H1 (cell line): ENCODE results near the gene SERPINF2. TPM values are rescaled to one million over a fixed set of nuclear protein-coding genes. Genes with fewer than 3 reads are reported as not detected.

Source experiments
- CTCF ChIA-PET: fragments of 300-600 bp; sonication (Branson Sonifier 250); formaldehyde crosslinking; loops from one replicate; lab custom pipeline; 2021; ENCODE audit not compliant: partially characterized antibody; lab: Charles Lee
- POLR2A ChIA-PET: fragments of 300-600 bp; sonication (Branson Sonifier 250); formaldehyde crosslinking; loops from one replicate; lab custom pipeline; 2021; ENCODE audit warnings: inconsistent platforms; ENCODE audit not compliant: partially characterized antibody; lab: Charles Lee
- DNase-seq, 2 experiments: peaks; one replicate each; pipeline versions ENCODE4 v3.0.0 to v3.0.0-alpha.2; 2010 to 2022; ENCODE audit warnings: low spot score in 2 of 2, low read depth in 1 of 2, mixed read lengths in 1 of 2
- FAIRE-seq: peaks from 2 replicates; lab custom pipeline; 2011; peaks lifted over from hg19 to GRCh38; lab: Jason Lieb, UNC
- H2AFZ ChIP-seq: 2 replicates; pipeline ENCODE4 v1.8.1; 2012; ENCODE audit warnings: low read length, inconsistent platforms
- H2AK5ac ChIP-seq: 2 replicates; pipeline ENCODE4 v1.6.1; 2013; ENCODE audit warnings: low read depth, low read length
- H2BK120ac ChIP-seq: replicated peaks from 2 replicates; pipeline ENCODE3; 2013; ENCODE audit warnings: low read depth, low read length, inconsistent platforms
- H2BK12ac ChIP-seq: 2 replicates; pipeline ENCODE4 v1.6.1; 2013; ENCODE audit warnings: low read depth, low read length
- H2BK15ac ChIP-seq: 2 replicates; pipeline ENCODE4 v1.6.1; 2013; ENCODE audit warnings: low read length
- H2BK20ac ChIP-seq: 2 replicates; pipeline ENCODE4 v1.6.1; 2013; ENCODE audit warnings: low read length
- H2BK5ac ChIP-seq: 2 replicates; pipeline ENCODE4 v1.6.1; 2013; ENCODE audit warnings: low read depth, low read length
- H3K14ac ChIP-seq: 2 replicates; pipeline ENCODE4 v1.6.1; 2013; ENCODE audit warnings: inconsistent platforms; ENCODE audit not compliant: insufficient read length
- H3K18ac ChIP-seq: 2 replicates; pipeline ENCODE4 v1.6.1; 2013; ENCODE audit warnings: low read length; ENCODE audit errors: extremely low read depth
- H3K23ac ChIP-seq: 2 replicates; pipeline ENCODE4 v1.6.1; 2013; ENCODE audit warnings: inconsistent platforms; ENCODE audit not compliant: insufficient read length
- H3K23me2 ChIP-seq: 2 replicates; pipeline ENCODE4 v1.6.1; 2013; ENCODE audit warnings: low read depth, low read length
- H3K27ac ChIP-seq: 2 replicates; pipeline ENCODE4 v1.6.1; 2011; ENCODE audit warnings: low read depth, low read length, inconsistent platforms
- H3K27me3 ChIP-seq, 4 experiments: replicated peaks in 1 of 4; 1 replicate in 1 of 4; 2 replicates in 3 of 4; pipeline versions ENCODE4 v1.6.1 to v1.8.1; 2011 to 2013; ENCODE audit warnings: low read length in 3 of 4, mild to moderate bottlenecking in 3 of 4, inconsistent platforms in 2 of 4, mixed read lengths in 2 of 4, moderate library complexity in 1 of 4; ENCODE audit not compliant: control insufficient read depth in 3 of 4, insufficient read depth in 3 of 4; ENCODE audit errors: extremely low read depth in 1 of 4
- H3K36me3 ChIP-seq, 4 experiments: 2 replicates each; pipeline versions ENCODE4 v1.6.1 to v1.8.1; 2011 to 2013; ENCODE audit warnings: mild to moderate bottlenecking in 4 of 4, low read length in 3 of 4, moderate library complexity in 2 of 4, control low read depth in 1 of 4, inconsistent platforms in 1 of 4; ENCODE audit not compliant: insufficient read depth in 4 of 4, control insufficient read depth in 2 of 4
- H3K4ac ChIP-seq: replicated peaks from 2 replicates; pipeline ENCODE3; 2013; ENCODE audit warnings: low read length, low read depth, mixed read lengths, inconsistent platforms; ENCODE audit not compliant: insufficient read length
- H3K4me1 ChIP-seq, 4 experiments: replicated peaks in 1 of 4; 1 replicate in 1 of 4; 2 replicates in 3 of 4; pipeline versions ENCODE4 v1.6.1 to v1.8.1; 2011 to 2013; ENCODE audit warnings: low read length in 3 of 4, inconsistent platforms in 2 of 4, mixed read lengths in 1 of 4; ENCODE audit not compliant: insufficient read depth in 4 of 4, control insufficient read depth in 3 of 4
- H3K4me2 ChIP-seq, 2 experiments: 2 replicates each; pipeline versions ENCODE4 v1.6.1 to v1.8.1; 2011 to 2013; ENCODE audit warnings: low read depth in 2 of 2, low read length in 2 of 2, control low read depth in 1 of 2, inconsistent platforms in 1 of 2, mild to moderate bottlenecking in 1 of 2; ENCODE audit not compliant: insufficient read depth in 1 of 2
- H3K4me3 ChIP-seq, 4 experiments: fragments of 200-600, 300-600 bp in 1 of 4; sonication (generic), shearing (Covaris generic), sonication (Bioruptor Twin) in 1 of 4; 2 replicates each; pipeline versions ENCODE4 v1.5.1 to v1.8.1; 2011 to 2016; ENCODE audit warnings: low read length in 4 of 4, low read depth in 3 of 4, control low read depth in 2 of 4, inconsistent platforms in 2 of 4, mild to moderate bottlenecking in 2 of 4, mixed read lengths in 1 of 4, moderate library complexity in 1 of 4; ENCODE audit not compliant: insufficient read depth in 2 of 4; ENCODE audit errors: extremely low read depth in 1 of 4
- H3K56ac ChIP-seq: replicated peaks from 2 replicates; pipeline ENCODE3; 2013; ENCODE audit warnings: low read depth, mild to moderate bottlenecking, mixed read lengths, low read length, inconsistent platforms; ENCODE audit not compliant: insufficient read length
- H3K79me1 ChIP-seq: 2 replicates; pipeline ENCODE4 v1.6.1; 2013; ENCODE audit warnings: low read depth, low read length, control low read depth
- H3K79me2 ChIP-seq, 2 experiments: 2 replicates each; pipeline versions ENCODE4 v1.6.1 to v1.8.1; 2012 to 2013; ENCODE audit warnings: low read length in 2 of 2, mild to moderate bottlenecking in 2 of 2, inconsistent platforms in 1 of 2; ENCODE audit not compliant: insufficient read depth in 2 of 2, control insufficient read depth in 1 of 2
- H3K9ac ChIP-seq, 4 experiments: replicated peaks in 1 of 4; 1 replicate in 1 of 4; 2 replicates in 3 of 4; pipeline versions ENCODE4 v1.6.1 to v1.8.1; 2011 to 2013; ENCODE audit warnings: low read depth in 3 of 4, low read length in 3 of 4, control low read depth in 2 of 4, mild to moderate bottlenecking in 2 of 4, moderate library complexity in 2 of 4, inconsistent platforms in 1 of 4; ENCODE audit errors: extremely low read depth in 1 of 4
- H3K9me3 ChIP-seq, 2 experiments: 2 replicates each; pipeline versions ENCODE4 v1.6.1 to v1.8.1; 2012 to 2013; ENCODE audit warnings: mild to moderate bottlenecking in 2 of 2, moderate library complexity in 2 of 2, control low read depth in 1 of 2, inconsistent platforms in 1 of 2, low read depth in 1 of 2, low read length in 1 of 2, mixed read lengths in 1 of 2; ENCODE audit not compliant: insufficient read depth in 2 of 2
- H4K20me1 ChIP-seq, 2 experiments: replicated peaks in 1 of 2; 2 replicates each; pipeline versions ENCODE3 to v1.8.1; 2011 to 2013; ENCODE audit warnings: inconsistent platforms in 2 of 2, low read length in 2 of 2, mild to moderate bottlenecking in 1 of 2; ENCODE audit not compliant: insufficient read depth in 2 of 2, control insufficient read depth in 1 of 2
- H4K5ac ChIP-seq: 2 replicates; pipeline ENCODE4 v1.6.1; 2013; ENCODE audit warnings: low read length, low read depth, mixed read lengths, inconsistent platforms; ENCODE audit not compliant: insufficient read length
- H4K8ac ChIP-seq: 2 replicates; pipeline ENCODE4 v1.8.0; 2013; ENCODE audit warnings: mild to moderate bottlenecking, moderate library complexity, low read length, inconsistent platforms; ENCODE audit not compliant: insufficient read depth; ENCODE audit errors: extremely low read depth
- H4K91ac ChIP-seq: replicated peaks from 2 replicates; pipeline ENCODE3; 2013; ENCODE audit warnings: low read length, mixed read lengths, inconsistent platforms; ENCODE audit not compliant: insufficient read length
- ASH2L ChIP-seq: fragments of 200-600, 300-600 bp; sonication (generic); IDR thresholded peaks from one replicate; pipeline ENCODE4 v1.7.1; 2017; ENCODE audit warnings: low read length
- CHD1 ChIP-seq: IDR thresholded peaks from 2 replicates; pipeline ENCODE4 v1.6.1; 2012; ENCODE audit warnings: low read depth, low read length, improper control_type of control experiment
- CTBP2 ChIP-seq: IDR thresholded peaks from 2 replicates; pipeline ENCODE4 v1.7.0; 2011; ENCODE audit warnings: borderline replicate concordance, mild to moderate bottlenecking, moderate library complexity, mixed read lengths, low read length; ENCODE audit not compliant: insufficient read depth, insufficient read length
- FOSL1 ChIP-seq: IDR thresholded peaks from 2 replicates; pipeline ENCODE4 v1.6.1; 2011; ENCODE audit warnings: mild to moderate bottlenecking, low read depth, low read length, moderate library complexity; ENCODE audit not compliant: insufficient read depth
- JUND ChIP-seq: IDR thresholded peaks from 2 replicates; pipeline ENCODE4 v1.6.1; 2011; ENCODE audit warnings: mild to moderate bottlenecking, improper control_type of control experiment, low read length
- KDM4A ChIP-seq: IDR thresholded peaks from one replicate; pipeline ENCODE4 v1.7.1; 2012; ENCODE audit warnings: low read depth, mild to moderate bottlenecking, moderate library complexity, low read length, inconsistent platforms; ENCODE audit not compliant: severe bottlenecking
- POLR2AphosphoS5 ChIP-seq: IDR thresholded peaks from 2 replicates; pipeline ENCODE4 v1.6.1; 2011; ENCODE audit warnings: low read depth, low read length
- RAD21 ChIP-seq, 2 experiments: IDR thresholded peaks in 1 of 2; conservative IDR thresholded peaks in 1 of 2; 2 replicates each; pipeline ENCODE4 v1.6.1; 2011; ENCODE audit warnings: low read depth in 2 of 2, low read length in 2 of 2, improper control_type of control experiment in 1 of 2, inconsistent platforms in 1 of 2, mild to moderate bottlenecking in 1 of 2, moderate library complexity in 1 of 2
- RFX5 ChIP-seq: IDR thresholded peaks from 2 replicates; pipeline ENCODE4 v1.6.1; 2011; ENCODE audit warnings: low read depth, low read length, improper control_type of control experiment, borderline replicate concordance
- RNF2 ChIP-seq: fragments of 200-900, 300-1000 bp; sonication (generic); IDR thresholded peaks from 2 replicates; pipeline ENCODE4 v1.7.1; 2016; ENCODE audit warnings: borderline replicate concordance, low read depth, mild to moderate bottlenecking, antibody characterized with exemption, low read length; ENCODE audit not compliant: poor library complexity, severe bottlenecking; ENCODE audit errors: missing control alignments
- SAP30 ChIP-seq: fragments of 300-600 bp; sonication (generic); IDR thresholded peaks from 2 replicates; pipeline ENCODE4 v1.7.1; 2012; ENCODE audit warnings: low read length, moderate library complexity, mild to moderate bottlenecking, inconsistent platforms; ENCODE audit not compliant: insufficient read depth, insufficient replicate concordance
- SP4 ChIP-seq: IDR thresholded peaks from 2 replicates; pipeline ENCODE4 v1.6.1; 2012; ENCODE audit warnings: low read length, inconsistent platforms
- SRF ChIP-seq: IDR thresholded peaks from 2 replicates; pipeline ENCODE4 v1.6.1; 2011; ENCODE audit warnings: mild to moderate bottlenecking, low read depth, low read length, moderate library complexity
- TAF7 ChIP-seq: optimal IDR thresholded peaks from 2 replicates; pipeline ENCODE3; 2011; ENCODE audit warnings: low read depth, mild to moderate bottlenecking, inconsistent platforms, low read length, moderate library complexity, borderline replicate concordance
- WGBS, 2 experiments: shearing (Covaris generic) in 1 of 2; methylation state at CpG; one replicate each; pipeline versions ENCODE4 v1.1.6 to v1.1.7; 2013 to 2015; ENCODE audit warnings: low lambda C conversion rate in 2 of 2, mixed read lengths in 2 of 2, inconsistent platforms in 1 of 2, low coverage in 1 of 2, missing lambda C conversion rate in 1 of 2; ENCODE audit not compliant: insufficient replicate concordance in 2 of 2, insufficient coverage in 1 of 2, insufficient read length in 1 of 2; ENCODE audit errors: extremely low coverage in 1 of 2, missing lambda C conversion rate in 1 of 2; 5-methylcytosine and 5-hydroxymethylcytosine counted together
- polyA plus RNA-seq, 7 experiments: library from polyadenylated mRNA; depleted of rRNA in 3 of 7; stranded (reverse) in 5 of 7; unstranded in 2 of 7; fragments of >200 nt in 5 of 7; fragments of 200-250 nt in 2 of 7; gene quantifications; 1 replicate in 5 of 7; 2 replicates in 1 of 7; 4 replicates in 1 of 7; pipeline versions ENCODE4 v1.2.1 to v1.2.3, GENCODE V29; 2011 to 2013; ENCODE audit warnings: missing spikeins in 2 of 7, mixed read lengths in 2 of 7
- total RNA-seq: library from RNA; stranded (reverse); fragmentation: NEBNext Ultra II Directional; extraction: Animal tissue kit (Norgen Biotek cat#: 25700); gene quantifications from 2 replicates; pipeline ENCODE4 v1.2.1, GENCODE V29; 2021

The SERPINF2 gene
- total and polyA plus RNA-seq, 2 of the 8 experiments (the other 6 are each of a cell fraction or from before 2014, with no cell fraction given) = 1.8 to 3.2 TPM

DNA sequence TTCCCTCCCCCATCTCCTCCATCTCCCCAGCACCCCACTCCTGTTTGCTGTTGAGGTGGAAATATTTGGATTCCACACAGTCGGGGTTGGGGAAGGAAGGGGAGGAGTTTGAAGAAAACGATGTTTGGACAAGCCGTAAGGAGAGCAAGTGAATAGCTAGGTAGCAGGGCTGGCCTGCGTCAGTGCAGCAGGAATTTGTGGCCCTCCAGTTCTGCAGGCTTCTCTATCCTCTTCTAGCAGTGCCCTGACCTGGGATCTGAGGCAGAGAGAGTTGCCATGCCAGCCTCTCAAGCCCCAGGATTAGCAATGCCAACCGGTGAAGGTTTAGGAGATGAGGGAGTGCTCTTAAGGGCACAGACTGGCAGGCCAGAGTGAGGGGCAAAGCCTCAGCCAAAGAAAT is 45.0 kb upstream of the SERPINF2 start:
- H4K20me1 ChIP-seq = no peaks in the 10 kb centered on the region
- no peaks in the 10 kb centered on the region for H3K36me3 ChIP-seq
- no peak overlapping the region for H3K23ac ChIP-seq
- H3K18ac ChIP-seq = no peak overlapping the region
- no peak overlapping the region for H3K56ac ChIP-seq
- ChIA-PET CTCF (interaction anchor here (1.0 kb wide), 1 partner anchor 39 kb away, joined by 4 read pairs; no protein-coding TSS in a partner anchor), POLR2A (no interaction called here)
- DNase-seq (no peak), FAIRE-seq (no peak)
- H3K9me3 ChIP-seq = no peaks in the 10 kb centered on the region
- H3K79me2 ChIP-seq = no peaks in the 10 kb centered on the region
- no peaks in the 10 kb centered on the region for H3K79me1 ChIP-seq
- H3K4me1 ChIP-seq = no peaks in the 10 kb centered on the region
- H2AK5ac ChIP-seq = no peak overlapping the region
- H2BK5ac ChIP-seq = no peak overlapping the region
- no peaks in the 10 kb centered on the region for H3K27me3 ChIP-seq
- no peak overlapping the region for H4K5ac ChIP-seq
- no peak overlapping the region for H2BK120ac ChIP-seq
- no peaks in the 10 kb centered on the region for H3K23me2 ChIP-seq
- no peak overlapping the region for H2AFZ ChIP-seq
- no peak overlapping the region for H3K14ac ChIP-seq
- no peak overlapping the region for H3K4me3 ChIP-seq
- H3K9ac ChIP-seq = no peak overlapping the region
- no peak overlapping the region for H2BK15ac ChIP-seq
- H3K4ac ChIP-seq = no peak overlapping the region
- no peak overlapping the region for H4K91ac ChIP-seq
- H2BK20ac ChIP-seq = no peak overlapping the region
- H3K4me2 ChIP-seq = no peak overlapping the region
- no peak overlapping the region for H4K8ac ChIP-seq
- H3K27ac ChIP-seq = no peak overlapping the region
- H2BK12ac ChIP-seq = 0 out of 2 replicates have a peak overlapping the region, but pooled peaks have one; percentile 17
- WGBS, 2 experiments = 73% methylated on average over 5 of the region's 5 CpGs; no CpG with 5 or more reads in 1 of the 2 experiments
- TF ChIP-seq RNF2 (no peak), CHD1 (no peak), CTBP2 (no peak), SAP30 (no peak), RFX5 (no peak), KDM4A (no peak), SRF (no peak), TAF7 (no peak), FOSL1 (no peak), RAD21 (IDR thresholded peaks at IDR 0.05 in 1 of 2, conservative IDR thresholded peaks at IDR 0.05 in 1 of 2; ENCODE audit: low read depth in 2 of 2, low read length in 2 of 2) (no peak), SP4 (no peak), ASH2L (no peak), POLR2AphosphoS5 (no peak), JUND (no peak)
